Stimulated activated CD8-positive, alpha-beta memory T cell treated with anti-CD3 and anti-CD28 coated beads, Interleukin-4, amount 100 ng/mL, for 4 hours (primary cell): ENCODE data around the gene SMLR1.

Experiments
- DNase-seq, 2 donors: peaks; one replicate each; pipeline ENCODE4 v3.0.0-alpha.2; 2020; ENCODE audit warnings: low read depth in 2 of 2, low spot score in 1 of 2

SMLR1 gene

DNA sequence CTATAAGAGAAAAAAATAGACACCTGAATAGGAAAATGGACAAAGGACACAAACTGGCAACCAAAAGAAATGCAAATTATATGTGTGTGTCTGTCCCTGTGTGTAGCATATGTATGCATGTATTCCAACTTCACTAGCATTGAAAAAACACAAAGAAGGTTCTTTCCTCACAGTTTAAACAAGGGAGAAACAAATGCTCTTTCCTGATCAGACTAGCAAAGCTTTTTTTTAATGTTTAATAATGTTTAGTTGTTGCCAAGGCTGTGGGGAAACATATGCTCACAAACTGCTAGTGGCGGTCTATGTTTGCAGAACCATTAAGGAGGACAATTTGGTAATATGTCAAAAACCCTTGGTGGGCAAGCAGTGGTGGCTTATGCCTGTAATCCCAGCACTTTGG lies 22.4 kb downstream of the SMLR1 start:
- DNase-seq = no peak

- DNase-seq = no peak
Observed at GRCh38 chr6:130851026-130851425, 23.8 kb downstream of the SMLR1 start.

- DNase-seq = no peak
Observed at GRCh38 chr6:130852844-130853554, 25.8 kb downstream of the SMLR1 start.

DNA sequence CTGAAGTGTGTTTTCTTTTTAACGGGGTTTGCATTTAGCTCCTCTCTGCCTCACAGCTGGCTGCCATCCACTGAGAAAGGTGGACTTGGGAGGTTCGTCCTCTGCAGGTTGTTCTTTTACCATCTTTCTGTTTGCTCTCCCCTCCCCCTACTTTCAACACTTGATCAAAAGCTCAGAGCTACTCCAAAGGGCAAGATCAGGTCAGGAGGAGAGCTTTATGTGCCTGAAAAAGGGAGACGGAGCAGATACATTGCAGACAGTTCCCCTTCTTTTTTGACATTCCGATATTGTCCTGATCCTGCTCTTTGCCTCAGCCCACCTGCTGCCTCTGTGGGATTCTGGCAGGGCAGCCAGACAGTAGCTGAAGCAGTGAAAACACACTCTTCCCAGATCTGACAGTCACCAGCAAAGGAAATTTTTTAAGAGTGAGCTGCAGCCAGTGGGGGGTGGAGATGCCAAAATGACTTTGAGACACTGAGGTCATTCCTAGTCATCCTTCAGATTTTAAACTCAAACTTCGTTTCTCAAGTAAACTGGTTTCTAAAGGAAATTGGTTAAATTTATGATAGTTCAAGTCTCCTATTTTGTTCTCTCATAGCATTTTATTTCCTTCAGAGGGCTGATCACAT lies 26.5 kb downstream of the SMLR1 start:
- no peak for DNase-seq

GRCh38 chr6:130858054-130858453 lies 30.8 kb downstream of the SMLR1 start:
- DNase-seq = no peak

DNA sequence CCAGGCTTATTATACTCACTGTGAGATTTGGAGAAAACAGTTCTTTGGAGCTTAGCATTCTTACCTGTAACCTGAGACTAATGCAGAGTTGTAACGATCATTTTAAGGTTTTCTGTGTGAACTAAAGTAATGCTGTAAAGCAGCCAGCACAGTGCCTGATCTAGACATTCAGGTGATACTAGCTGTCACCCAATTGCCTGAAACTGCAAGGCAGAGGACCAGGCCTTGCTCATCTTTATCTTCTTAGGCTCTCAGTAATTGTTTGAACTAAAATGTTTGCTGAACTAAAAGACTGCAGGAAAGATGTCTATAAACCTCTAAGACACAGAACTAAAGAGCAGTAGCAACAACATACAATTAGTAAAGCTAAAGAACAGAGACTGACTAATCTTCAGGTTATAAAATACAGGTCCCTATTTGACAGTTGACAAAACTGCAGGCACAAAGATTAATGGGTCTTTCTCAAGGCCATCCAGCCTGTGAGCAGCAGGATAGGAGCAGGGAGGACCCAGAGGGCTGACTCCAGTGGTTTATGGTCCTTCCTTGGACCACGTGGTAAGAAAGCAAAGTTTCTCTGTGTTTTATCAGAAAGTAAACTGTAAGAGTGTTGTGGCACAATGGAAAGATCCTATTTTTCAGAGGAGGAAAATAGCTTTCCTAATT lies 31.4 kb downstream of the SMLR1 start:
- no peak for DNase-seq

DNA sequence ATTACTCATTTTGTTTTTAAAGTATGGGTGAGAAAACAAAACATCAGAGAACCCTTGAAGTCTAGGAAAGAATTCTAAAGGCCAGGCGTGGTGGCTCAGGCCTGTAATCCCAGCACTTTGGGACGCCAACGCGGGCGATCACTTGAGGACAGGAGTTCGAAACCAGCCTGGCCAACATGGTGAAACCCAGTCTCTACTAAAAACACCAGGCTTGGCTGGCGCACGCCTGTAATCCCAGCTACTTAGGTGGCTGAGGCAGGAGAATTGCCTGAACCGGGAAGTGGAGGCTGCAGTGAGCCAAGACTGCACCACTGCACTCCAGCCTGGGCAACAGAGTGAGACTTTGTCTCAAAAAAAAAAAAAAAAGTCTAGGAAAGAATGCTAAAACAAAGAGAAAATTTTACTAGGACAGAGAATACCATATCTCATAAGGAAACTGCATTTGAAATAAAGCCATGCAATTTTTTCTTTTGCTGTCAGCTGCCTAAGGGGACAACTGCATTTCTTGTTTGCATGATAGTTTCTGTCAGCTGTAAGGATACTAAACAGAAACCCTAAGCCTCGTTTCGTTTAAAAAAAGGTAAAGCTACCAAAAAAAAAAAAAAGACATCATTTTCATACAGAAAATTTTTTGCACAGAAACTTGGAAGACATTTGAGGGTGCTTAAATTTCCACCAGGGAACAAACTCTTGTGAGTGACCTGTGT lies 32.1 kb downstream of the SMLR1 start:
- DNase-seq = no peak

DNA sequence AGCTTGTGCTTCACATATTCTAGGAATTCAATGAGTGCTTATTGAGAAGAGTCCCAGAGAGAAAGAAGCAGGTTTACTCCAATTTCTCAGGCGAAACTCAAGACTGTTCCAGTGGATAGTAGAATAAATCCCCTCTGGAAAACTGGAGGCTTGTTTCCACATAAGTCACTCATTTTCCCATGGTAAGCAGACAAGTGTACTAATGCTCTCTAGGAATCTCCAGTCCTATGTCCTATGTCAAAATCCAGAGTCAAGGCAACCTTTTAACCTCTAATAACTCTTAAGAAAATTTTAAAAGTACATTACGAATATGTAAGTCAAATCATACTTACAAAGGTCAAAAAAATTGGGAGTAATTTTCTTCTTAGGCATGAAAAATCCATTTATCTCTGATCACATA lies 35.2 kb downstream of the SMLR1 start:
- no peak for DNase-seq

DNA sequence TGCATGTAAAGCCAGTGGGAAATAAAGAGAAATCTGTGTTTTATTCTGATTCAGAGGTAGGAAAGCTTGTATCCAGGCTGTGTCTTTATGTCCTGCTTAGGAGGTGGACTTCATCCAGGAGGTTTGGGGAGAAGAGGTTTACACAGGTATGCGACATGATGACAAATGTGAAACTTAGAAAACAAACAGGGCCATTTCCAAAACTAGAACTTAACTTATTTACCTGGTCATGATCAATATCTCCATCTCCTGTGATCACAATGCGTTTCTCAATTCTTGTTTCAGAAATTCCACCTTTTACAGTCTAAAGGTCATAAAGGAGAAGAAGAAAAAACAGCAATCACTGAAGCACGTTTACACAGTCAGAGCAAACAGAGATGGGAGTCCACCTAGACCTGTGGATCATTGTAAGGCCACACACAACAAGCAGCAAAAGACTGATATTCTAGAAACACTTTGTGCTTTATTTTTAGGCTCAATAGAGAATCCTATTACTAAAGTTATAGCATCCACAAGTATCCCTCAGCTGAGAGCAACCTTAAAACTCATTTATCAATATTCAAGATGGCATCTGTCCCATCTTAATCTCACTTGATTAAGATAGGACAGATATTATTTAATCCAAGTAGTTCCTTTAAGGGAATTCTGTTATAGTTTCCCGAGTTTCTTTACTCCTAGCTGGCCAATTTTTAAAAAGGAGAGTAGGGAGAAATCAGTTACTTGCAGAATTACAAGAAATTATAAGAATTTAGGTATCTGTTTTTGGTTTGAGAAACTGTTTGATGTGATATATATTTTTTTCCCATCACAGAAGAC lies 36.4 kb downstream of the SMLR1 start:
- no peak for DNase-seq

DNA sequence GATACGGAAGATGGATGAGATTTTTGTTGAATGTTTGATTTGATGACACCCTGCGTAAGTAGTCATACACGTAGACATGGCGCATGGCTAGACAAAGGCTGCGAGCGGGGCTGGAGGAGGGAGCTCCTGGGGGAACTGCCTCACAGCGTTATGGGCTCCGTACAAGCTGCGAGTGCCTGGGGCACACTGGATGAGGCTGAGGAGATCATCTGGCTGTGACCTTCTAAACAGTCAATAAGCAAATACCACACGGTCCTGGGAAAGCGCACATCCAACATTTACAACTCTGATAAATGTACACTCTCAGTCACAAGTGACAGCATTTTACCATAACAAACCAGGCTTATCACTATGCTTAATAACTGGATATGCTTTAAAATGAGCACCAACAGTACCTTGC lies 37.1 kb downstream of the SMLR1 start:
- no peak for DNase-seq

DNA sequence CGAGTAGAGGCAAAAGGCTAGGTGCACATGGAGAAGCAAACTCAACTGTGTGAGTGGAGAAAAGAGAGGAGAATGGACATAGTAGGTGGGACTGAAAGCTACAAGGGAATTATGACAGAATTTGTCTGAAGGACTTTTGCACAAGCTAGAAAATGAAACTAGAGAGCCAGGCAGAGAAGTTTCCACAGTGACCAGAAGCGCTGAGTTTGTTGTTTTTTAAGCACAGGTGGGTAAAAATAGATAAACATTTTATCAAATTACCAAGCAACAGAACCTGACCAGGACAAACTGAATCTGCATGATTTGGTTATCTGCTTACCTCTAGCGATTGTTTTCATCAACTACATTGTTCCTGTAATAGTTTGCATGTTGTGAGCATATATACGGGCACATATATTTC lies 38.6 kb downstream of the SMLR1 start:
- no peak for DNase-seq

- no peak for DNase-seq
Observed at GRCh38 chr6:130869681-130870080, 42.5 kb downstream of the SMLR1 start.

- no peak for DNase-seq
Observed at GRCh38 chr6:130870179-130870880, 43.1 kb downstream of the SMLR1 start.

- peak; percentile 30 to 63 for DNase-seq
Observed at GRCh38 chr6:130872250-130873095, 45.3 kb downstream of the SMLR1 start.

DNA sequence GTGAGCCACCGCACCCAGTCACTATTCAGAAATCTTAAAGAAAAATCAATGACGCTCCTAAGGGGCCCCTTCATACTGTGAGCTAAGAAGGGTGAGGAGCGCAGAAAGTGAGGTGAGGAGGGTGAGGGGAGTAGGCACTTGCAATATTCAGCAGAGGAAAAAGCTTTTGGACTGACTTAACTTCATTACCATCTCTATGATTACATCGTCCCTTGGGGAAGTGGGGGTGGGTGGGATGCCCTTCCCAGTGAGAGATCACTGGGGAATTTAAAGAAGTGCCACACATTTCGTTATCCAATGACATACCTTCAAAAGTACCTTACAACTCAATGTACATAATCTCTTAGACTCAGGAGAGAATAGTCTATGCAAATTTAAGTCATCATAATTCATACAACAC lies 46.5 kb downstream of the SMLR1 start:
- no peak for DNase-seq

- no peak for DNase-seq
Observed at GRCh38 chr6:130879826-130880225, 52.6 kb downstream of the SMLR1 start.

- DNase-seq = no peak
Observed at GRCh38 chr6:130882370-130882769, 55.2 kb downstream of the SMLR1 start.

DNA sequence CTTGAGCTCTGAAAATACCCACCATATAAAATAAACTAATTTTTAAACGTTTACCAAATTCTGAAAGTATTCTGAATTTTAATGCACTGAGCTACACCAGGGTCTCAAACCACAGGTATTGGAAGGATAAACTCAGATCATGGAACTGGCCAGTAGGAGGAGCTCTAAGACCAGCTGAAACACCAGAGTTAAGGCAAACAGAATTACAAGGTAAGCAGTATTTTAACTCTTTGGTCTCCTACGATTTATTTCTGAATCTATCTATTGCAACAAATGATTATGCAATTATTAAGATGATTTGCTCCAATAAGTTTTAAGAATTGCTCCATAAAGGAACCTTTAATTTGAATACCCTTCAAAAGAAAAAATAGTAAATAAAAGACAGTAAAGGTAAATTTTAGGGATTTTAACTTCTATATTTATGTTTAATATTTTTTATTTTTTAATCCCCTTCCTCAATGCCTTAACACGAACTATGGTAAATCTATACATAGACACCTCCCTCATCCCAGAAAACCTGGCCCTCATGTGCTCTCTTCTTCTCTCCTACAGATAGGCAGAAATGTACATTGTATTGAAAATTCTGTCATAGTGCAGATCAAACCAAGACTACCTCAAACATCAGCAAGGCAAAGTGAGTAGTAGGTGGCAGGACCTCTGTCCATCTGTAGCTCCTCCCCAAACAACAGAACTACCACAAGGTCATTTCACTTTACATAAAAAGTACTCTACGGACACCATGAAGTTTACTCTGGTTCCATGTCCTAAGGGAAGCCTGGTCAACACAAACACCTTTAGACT lies 58.4 kb downstream of the SMLR1 start:
- DNase-seq = peak; percentile 21 to 53
